ENCODE data around the gene CCDC9B.

Gene CCDC9B

GRCh38 chr15:40365624-40366456, 25.1 kb upstream of the CCDC9B start:
- no peak for DNase-seq (ENCODE audit: low read depth in 2 of 2)

GRCh38 chr15:40365016-40365415, 24.3 kb upstream of the CCDC9B start:
- no peak for DNase-seq (ENCODE audit: low read depth in 2 of 2)

- no peak for DNase-seq (ENCODE audit: low read depth in 2 of 2)
Measured at GRCh38 chr15:40364251-40364650, 23.5 kb upstream of the CCDC9B start.

- no peak for DNase-seq (ENCODE audit: low read depth in 2 of 2)
Measured at GRCh38 chr15:40363611-40364010, 22.9 kb upstream of the CCDC9B start.

GRCh38 chr15:40361640-40362039, 20.9 kb upstream of the CCDC9B start:
- no peak for DNase-seq (ENCODE audit: low read depth in 2 of 2)

GRCh38 chr15:40360015-40360414, 19.3 kb upstream of the CCDC9B start:
- no peak for DNase-seq (ENCODE audit: low read depth in 2 of 2)

GRCh38 chr15:40358471-40359353, 18.0 kb upstream of the CCDC9B start:
- no peak for DNase-seq (ENCODE audit: low read depth in 2 of 2)

GRCh38 chr15:40357723-40358470, 17.2 kb upstream of the CCDC9B start, which contains the start of gene DISP2:
Gene DISP2, plus strand, starts transcription at chr15:40358219. Its CDS starts 103 bp downstream, at chr15:40358322.
- peak; percentile 79 to 81 for DNase-seq (ENCODE audit: low read depth in 2 of 2)

- DNase-seq (ENCODE audit: low read depth in 2 of 2) = no peak
Measured at GRCh38 chr15:40357246-40357645, 16.5 kb upstream of the CCDC9B start.

GRCh38 chr15:40355976-40356585, 15.3 kb upstream of the CCDC9B start:
- no peak for DNase-seq (ENCODE audit: low read depth in 2 of 2)

GRCh38 chr15:40354408-40355171, 13.9 kb upstream of the CCDC9B start:
- DNase-seq (ENCODE audit: low read depth in 2 of 2) = no peak

- DNase-seq (ENCODE audit: low read depth in 2 of 2) = no peak
Measured at GRCh38 chr15:40353697-40354096, 13.0 kb upstream of the CCDC9B start.

GRCh38 chr15:40352281-40352901, 11.7 kb upstream of the CCDC9B start:
- no peak for DNase-seq (ENCODE audit: low read depth in 2 of 2)

GRCh38 chr15:40349163-40349562, 8.4 kb upstream of the CCDC9B start:
- no peak for DNase-seq (ENCODE audit: low read depth in 2 of 2)

- no peak for DNase-seq (ENCODE audit: low read depth in 2 of 2)
Measured at GRCh38 chr15:40348474-40348870, 7.7 kb upstream of the CCDC9B start.

GRCh38 chr15:40347559-40348473, 7.1 kb upstream of the CCDC9B start:
- DNase-seq (ENCODE audit: low read depth in 2 of 2) = no peak

- DNase-seq (ENCODE audit: low read depth in 2 of 2) = no peak
Measured at GRCh38 chr15:40346579-40347558, 6.1 kb upstream of the CCDC9B start.
